Lower lobe of right lung (tissue), 2 donors: ENCODE measurements around the gene PDE9A. TPM values are rescaled to one million over a fixed set of nuclear protein-coding genes. Genes with fewer than 3 reads are reported as not detected.

ENCODE experiments used
- ATAC-seq, 2 donors: fragments of 200-7000 bp; cut with Tn5 transposase; one replicate each; pipeline ENCODE4 v1.9.1; 2020 to 2022; ENCODE audit warnings: mild to moderate bottlenecking in 2 of 2, moderate library complexity in 2 of 2
- DNase-seq: peaks from one replicate; pipeline ENCODE4 v3.0.0-alpha.2; 2020
- H3K27ac ChIP-seq: fragments of 200-600 bp; one replicate; pipeline ENCODE4 v1.8.0; 2022
- H3K27me3 ChIP-seq: fragments of 200-600 bp; one replicate; pipeline ENCODE4 v1.8.0; 2022; ENCODE audit warnings: low read depth
- H3K36me3 ChIP-seq: fragments of 200-600 bp; one replicate; pipeline ENCODE4 v1.8.0; 2022; ENCODE audit warnings: mild to moderate bottlenecking
- H3K4me1 ChIP-seq: fragments of 200-600 bp; one replicate; pipeline ENCODE4 v1.8.0; 2022
- H3K4me3 ChIP-seq: fragments of 200-600 bp; one replicate; pipeline ENCODE4 v1.8.0; 2022; ENCODE audit warnings: mild to moderate bottlenecking
- H3K9me3 ChIP-seq: fragments of 200-600 bp; one replicate; pipeline ENCODE4 v1.8.0; 2022
- intact Hi-C: fragments of 100-400 bp; cut with DNase I; formaldehyde crosslinking; loops from one replicate; pipeline ENCODE4 v1.11.0; 2022
- total RNA-seq: library from RNA; stranded (reverse); fragmentation: NEBNext Ultra II Directional; extraction: Animal tissue kit (Norgen Biotek cat#: 25700); gene quantifications from one replicate; pipeline ENCODE4 v1.2.1, GENCODE V29; 2021
- TF ChIP-seq, protein P1 (sequence below): fragments of 200-600 bp; IDR thresholded peaks from one replicate; pipeline ENCODE4 v1.8.0; 2022; ENCODE audit warnings: antibody characterized with exemption, mild to moderate bottlenecking
- donor health status: DM: no; HTN: yes; CAD: no; lungs with severe emphysema.

Gene PDE9A
- total RNA-seq, 1 donor from 2014 or later: 12.8 TPM

DNA sequence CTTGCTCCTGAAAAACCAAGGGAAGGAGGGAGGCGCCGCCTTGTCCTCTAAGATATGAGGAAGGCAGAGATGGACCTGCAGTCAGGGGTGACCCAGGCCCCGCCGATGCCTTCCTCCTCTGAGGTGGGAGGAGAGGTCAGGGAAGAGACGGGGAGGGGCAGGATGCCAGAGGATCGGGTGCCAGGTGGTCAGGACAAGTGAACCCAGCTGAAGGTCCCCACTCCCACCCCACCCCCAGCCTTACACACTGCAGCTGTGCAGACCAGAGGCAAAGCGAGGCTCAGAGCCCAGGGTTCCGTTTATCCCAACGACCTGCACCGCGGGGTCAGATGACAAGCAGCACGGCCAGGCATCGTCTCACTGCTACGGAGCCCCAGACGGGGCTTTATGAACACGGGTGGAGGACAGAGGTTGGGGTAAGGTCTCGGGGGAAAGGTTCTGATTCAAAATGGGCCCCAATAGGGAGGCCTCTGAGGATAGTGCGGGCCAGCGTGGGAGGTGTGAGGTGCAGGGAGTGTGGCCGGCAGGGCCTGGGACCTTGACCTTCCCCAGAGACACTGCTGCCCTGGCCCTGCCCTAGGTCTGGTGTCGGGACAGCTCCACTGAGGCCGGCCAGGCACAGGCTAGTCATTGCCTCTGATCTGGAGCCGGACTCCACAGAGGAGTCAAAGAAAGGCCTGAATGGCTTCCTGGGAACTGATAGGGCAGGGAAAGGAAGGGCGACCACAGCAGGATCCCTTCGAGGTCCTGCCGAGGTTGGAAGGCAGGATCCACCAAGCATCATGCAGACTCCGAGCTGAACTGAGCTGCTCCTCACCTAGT is 113.5 kb downstream of the PDE9A start:
- TF ChIP-seq, protein P1, sequence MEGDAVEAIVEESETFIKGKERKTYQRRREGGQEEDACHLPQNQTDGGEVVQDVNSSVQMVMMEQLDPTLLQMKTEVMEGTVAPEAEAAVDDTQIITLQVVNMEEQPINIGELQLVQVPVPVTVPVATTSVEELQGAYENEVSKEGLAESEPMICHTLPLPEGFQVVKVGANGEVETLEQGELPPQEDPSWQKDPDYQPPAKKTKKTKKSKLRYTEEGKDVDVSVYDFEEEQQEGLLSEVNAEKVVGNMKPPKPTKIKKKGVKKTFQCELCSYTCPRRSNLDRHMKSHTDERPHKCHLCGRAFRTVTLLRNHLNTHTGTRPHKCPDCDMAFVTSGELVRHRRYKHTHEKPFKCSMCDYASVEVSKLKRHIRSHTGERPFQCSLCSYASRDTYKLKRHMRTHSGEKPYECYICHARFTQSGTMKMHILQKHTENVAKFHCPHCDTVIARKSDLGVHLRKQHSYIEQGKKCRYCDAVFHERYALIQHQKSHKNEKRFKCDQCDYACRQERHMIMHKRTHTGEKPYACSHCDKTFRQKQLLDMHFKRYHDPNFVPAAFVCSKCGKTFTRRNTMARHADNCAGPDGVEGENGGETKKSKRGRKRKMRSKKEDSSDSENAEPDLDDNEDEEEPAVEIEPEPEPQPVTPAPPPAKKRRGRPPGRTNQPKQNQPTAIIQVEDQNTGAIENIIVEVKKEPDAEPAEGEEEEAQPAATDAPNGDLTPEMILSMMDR: no peak

DNA sequence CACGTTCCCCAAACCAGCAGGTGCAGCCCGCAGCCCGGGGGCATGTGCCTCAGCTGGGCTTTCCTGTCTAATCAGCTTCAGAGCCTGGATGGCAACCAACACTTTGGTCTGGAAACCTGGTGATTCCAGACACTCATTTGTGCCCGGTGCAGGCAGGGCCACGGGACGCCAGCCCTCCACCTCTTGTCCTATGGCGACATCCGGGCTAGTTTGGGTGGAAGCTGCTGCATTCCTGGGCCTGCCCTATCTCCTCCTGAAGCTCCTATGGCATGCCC is 114.1 kb downstream of the PDE9A start:
- ATAC-seq: no peak
- Histone ChIP-seq H3K27me3 (no peaks in the 10 kb centered on the region), H3K4me3 (no peak overlapping the region), H3K27ac (no peak overlapping the region), H3K36me3 (peaks cover 31% of the 10 kb centered on the region), H3K9me3 (no peaks in the 10 kb centered on the region), H3K4me1 (no peaks in the 10 kb centered on the region)
- intact Hi-C loops: no loop called here
- DNase-seq: peak; percentile 28
- TF ChIP-seq, protein P1: no peak

More for the DNA sequence above, 113.5 kb downstream of the PDE9A start:
- intact Hi-C loops: no loop called here
- no peak overlapping the region for H3K27ac ChIP-seq
- no peaks in the 10 kb centered on the region for H3K4me1 ChIP-seq
- H3K36me3 ChIP-seq: peaks cover 31% of the 10 kb centered on the region
- DNase-seq (peak; percentile 29), ATAC-seq (no peak)
- H3K9me3 ChIP-seq: no peaks in the 10 kb centered on the region
- H3K4me3 ChIP-seq: no peak overlapping the region
- no peaks in the 10 kb centered on the region for H3K27me3 ChIP-seq

DNA sequence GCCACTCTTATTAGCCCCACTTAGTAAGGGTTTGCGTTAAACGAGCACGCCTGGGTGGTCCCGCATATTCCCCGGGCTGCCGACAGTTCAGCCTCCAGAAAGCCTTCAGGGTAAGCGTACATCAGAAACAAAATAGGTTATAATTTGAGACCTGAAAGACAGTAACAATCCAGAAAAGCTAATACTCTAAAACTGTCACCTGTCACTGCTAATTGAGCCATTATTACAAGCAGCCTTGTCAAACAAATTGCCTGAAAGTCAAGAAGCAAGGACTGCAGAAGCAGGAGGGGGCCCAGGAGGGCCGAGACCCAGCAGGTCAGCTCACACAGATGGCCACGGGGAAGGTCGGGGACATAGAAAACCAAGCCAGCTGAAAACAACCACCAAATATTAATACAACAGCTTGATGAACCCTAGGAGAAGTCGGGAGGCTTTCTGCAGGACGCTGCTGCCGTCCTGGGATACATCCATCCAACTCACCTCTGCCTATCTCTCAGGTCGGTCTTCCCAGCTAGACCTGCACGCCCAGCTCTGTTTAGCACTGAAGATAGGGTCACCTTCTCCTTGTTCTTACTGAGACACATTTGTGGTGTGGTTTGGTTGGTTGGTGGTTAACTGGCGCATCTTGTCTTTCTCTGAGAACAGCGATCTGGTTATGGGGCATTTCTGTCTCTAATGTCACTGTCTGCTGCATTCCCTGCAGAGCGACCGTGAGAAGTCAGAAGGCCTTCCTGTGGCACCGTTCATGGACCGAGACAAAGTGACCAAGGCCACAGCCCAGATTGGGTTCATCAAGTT is 115.1 kb downstream of the PDE9A start:
- Histone ChIP-seq H3K36me3 (peaks cover 30% of the 10 kb centered on the region), H3K9me3 (no peaks in the 10 kb centered on the region), H3K4me1 (no peaks in the 10 kb centered on the region), H3K27ac (no peak overlapping the region), H3K4me3 (no peak overlapping the region), H3K27me3 (no peaks in the 10 kb centered on the region)
- TF ChIP-seq, protein P1: no peak
- DNase-seq: no peak
- no peak for ATAC-seq
- intact Hi-C loops: no loop called here

DNA sequence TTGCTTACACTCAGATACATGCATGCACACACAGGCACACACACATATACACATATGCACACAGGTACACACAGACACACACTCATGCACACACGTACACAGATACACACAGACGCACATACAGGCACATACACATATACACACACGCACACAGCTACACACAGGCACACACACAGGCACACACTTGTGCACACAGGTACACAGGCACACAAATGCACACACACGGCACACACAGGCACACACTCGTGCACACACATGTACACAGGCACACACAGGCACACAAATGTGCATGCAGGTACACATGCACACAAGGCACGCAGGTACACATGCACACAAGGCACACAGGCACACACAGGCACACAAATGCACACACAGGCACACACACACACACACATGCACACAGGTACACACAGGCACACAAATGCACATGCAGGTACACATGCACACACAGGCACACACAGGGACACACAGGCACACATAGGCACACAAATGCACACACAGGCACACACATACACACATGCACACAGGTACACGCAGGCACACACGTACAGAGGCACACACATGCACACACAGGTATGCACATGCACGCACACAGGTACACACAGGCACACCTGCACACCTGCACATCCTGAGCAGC is 115.9 kb downstream of the PDE9A start:
- H3K4me3 ChIP-seq: no peak overlapping the region
- no peak overlapping the region for H3K27ac ChIP-seq

More for the DNA sequence above, 115.9 kb downstream of the PDE9A start:
- no peaks in the 10 kb centered on the region for H3K27me3 ChIP-seq
- intact Hi-C loops: no loop called here
- peaks cover 27% of the 10 kb centered on the region for H3K36me3 ChIP-seq
- DNase-seq: no peak
- no peaks in the 10 kb centered on the region for H3K4me1 ChIP-seq
- no peak for ATAC-seq
- TF ChIP-seq, protein P1: no peak
- H3K9me3 ChIP-seq: no peaks in the 10 kb centered on the region
